ENCODE measurements around the gene TMEM198. TPM values are rescaled to one million over a fixed set of nuclear protein-coding genes. Genes with fewer than 3 reads are reported as not detected.

The TMEM198 gene
- total RNA-seq, 1 donor from 2014 or later = 1.5 TPM

DNA sequence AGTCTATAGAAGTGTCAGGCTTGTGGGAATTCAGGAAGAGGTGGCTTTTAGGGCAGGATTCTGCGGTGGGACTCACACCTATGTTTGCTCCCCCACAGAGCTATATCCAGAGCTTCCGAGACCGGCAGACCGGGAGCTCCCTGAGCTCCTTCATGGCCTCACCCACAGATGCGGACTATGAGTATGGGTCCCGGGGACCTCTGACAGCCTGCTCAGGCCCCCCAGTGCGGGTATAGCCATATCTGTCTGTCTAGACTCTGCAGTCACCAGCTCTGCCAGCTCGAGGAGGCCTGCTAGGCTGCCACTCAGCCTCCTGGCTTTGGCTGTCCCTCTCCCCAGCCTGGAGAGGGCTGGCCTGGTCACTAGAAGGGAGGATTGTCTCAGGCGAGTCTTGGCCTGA lies 5.8 kb downstream of the TMEM198 start:
- Histone ChIP-seq H3K27me3 (no peaks in the 10 kb centered on the region), H3K36me3 (no peaks in the 10 kb centered on the region), H3K9me3 (no peaks in the 10 kb centered on the region), H3K4me3 (no peak overlapping the region), H3K27ac (no peak overlapping the region), H3K4me1 (peaks cover 25% of the 10 kb centered on the region)
- TF ChIP-seq POLR2A (IDR thresholded peaks at IDR 0.05) = no peak
- no peak for TF ChIP-seq POLR2AphosphoS5 (IDR thresholded peaks at IDR 0.05; ENCODE audit: insufficient read depth in 1 of 2, low read depth in 1 of 2)
- TF ChIP-seq, protein P1, sequence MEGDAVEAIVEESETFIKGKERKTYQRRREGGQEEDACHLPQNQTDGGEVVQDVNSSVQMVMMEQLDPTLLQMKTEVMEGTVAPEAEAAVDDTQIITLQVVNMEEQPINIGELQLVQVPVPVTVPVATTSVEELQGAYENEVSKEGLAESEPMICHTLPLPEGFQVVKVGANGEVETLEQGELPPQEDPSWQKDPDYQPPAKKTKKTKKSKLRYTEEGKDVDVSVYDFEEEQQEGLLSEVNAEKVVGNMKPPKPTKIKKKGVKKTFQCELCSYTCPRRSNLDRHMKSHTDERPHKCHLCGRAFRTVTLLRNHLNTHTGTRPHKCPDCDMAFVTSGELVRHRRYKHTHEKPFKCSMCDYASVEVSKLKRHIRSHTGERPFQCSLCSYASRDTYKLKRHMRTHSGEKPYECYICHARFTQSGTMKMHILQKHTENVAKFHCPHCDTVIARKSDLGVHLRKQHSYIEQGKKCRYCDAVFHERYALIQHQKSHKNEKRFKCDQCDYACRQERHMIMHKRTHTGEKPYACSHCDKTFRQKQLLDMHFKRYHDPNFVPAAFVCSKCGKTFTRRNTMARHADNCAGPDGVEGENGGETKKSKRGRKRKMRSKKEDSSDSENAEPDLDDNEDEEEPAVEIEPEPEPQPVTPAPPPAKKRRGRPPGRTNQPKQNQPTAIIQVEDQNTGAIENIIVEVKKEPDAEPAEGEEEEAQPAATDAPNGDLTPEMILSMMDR (IDR thresholded peaks at IDR 0.05) = no peak
- intact Hi-C loops (cut with DNase I) = no loop called here
- DNase-seq (ENCODE audit: extremely low spot score in 2 of 2) = no peak

DNA sequence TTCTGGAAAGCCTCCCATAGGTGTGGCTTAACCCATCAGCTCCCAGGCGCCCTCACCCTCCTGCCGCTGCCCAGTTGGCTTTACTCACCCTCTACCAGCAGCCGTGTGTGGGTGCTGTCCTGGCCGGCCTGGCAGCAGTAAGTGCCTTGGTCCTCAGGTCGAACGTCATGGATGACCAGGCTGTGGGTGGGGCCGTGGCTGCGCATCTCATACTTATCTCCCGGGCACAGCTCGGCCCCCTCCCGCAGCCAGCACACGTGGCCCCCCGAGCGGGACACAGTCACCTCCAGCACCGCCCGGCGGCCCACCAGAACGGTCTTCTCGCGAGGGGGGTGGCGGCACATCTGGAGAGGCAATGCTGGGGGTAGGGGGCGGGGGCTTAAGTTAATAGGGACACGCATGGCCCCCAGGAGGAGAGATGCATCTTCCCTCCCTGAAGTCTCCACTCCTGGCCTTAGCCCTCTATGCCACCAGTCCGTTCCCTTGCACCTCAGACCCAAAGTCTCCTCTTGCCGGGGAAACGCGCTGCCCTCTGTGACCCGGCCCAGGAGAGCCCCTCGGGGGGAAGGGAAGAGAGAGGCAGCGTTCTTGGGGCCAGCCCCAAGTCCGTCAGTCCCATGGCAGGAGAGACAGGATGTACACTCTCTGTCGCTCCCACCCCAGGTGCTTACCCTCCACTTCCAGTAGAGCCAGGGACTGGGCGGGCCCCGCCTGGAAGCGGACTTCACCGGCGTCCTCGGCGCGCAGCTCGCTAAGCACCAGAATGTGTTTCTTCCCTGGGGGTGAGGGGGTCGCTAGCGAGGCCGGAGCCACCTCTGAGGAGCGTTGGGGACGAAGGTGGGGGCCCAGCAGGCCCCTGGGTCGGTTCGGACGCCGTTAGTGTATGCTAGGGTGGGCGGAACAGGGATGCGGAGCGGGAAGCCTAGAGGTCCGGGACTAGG lies 7.9 kb downstream of the TMEM198 start:
- H3K27me3 ChIP-seq = no peaks in the 10 kb centered on the region
- H3K9me3 ChIP-seq = no peaks in the 10 kb centered on the region
- no peaks in the 10 kb centered on the region for H3K36me3 ChIP-seq
- peaks cover 23% of the 10 kb centered on the region for H3K4me1 ChIP-seq
- DNase-seq (ENCODE audit: extremely low spot score in 2 of 2) = no peak
- H3K27ac ChIP-seq = no peak overlapping the region
- intact Hi-C loops (cut with DNase I) = no loop called here
- H3K4me3 ChIP-seq = peak overlapping the region; percentile 53 to 69
- peak in 1 of 2 donors; percentile 21 for TF ChIP-seq POLR2AphosphoS5 (IDR thresholded peaks at IDR 0.05; ENCODE audit: insufficient read depth in 1 of 2, low read depth in 1 of 2)
- TF ChIP-seq, protein P1 (IDR thresholded peaks at IDR 0.05) = no peak
- no peak for TF ChIP-seq POLR2A (IDR thresholded peaks at IDR 0.05)

DNA sequence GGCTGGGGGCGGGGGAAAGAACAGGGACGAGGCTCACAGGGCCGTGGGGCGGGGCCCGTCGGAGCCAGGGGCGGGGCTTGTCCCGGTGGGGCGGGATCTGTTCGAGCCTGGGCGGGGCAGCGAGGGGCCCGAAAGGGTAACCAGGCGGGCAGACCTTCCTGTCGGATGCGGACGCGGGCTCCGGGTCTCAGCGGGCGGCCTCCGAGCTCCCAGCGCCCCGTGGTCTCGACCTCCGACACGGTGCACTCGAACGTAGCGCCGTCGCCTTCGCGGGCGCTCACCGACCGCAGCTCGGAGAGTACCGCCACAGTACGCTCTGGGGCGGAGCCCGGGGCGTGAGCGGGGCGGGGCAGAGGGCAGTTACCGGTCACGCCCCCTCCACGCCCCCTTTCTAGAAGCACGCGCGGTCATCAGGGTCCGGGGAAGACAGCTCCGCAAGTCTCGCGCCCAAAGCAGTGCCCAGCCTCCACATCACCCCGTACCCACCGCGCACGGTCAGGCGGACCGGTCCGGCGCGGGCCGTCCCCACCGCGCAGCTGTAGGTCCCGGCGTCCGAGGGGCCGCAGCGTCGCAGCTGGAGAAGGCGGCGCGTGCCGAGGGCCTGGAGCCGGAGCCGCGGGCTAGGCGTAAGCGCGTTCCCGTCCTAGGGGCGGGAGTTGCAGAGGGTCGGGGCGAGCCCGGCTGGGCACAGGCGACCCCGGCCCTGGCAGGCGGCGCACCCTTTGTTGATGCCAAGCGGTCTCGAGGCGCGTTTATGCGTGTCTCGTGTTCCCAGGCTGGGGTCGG lies 8.7 kb downstream of the TMEM198 start:
- no peak for DNase-seq (ENCODE audit: extremely low spot score in 2 of 2)
- peak overlapping the region; percentile 27 for H3K27ac ChIP-seq
- H3K4me3 ChIP-seq = peak overlapping the region; percentile 53 to 69
- TF ChIP-seq POLR2AphosphoS5 (IDR thresholded peaks at IDR 0.05; ENCODE audit: insufficient read depth in 1 of 2, low read depth in 1 of 2) = peak; percentile 38 to 73
- TF ChIP-seq POLR2A (IDR thresholded peaks at IDR 0.05) = no peak
- peaks cover 23% of the 10 kb centered on the region for H3K4me1 ChIP-seq
- intact Hi-C loops (cut with DNase I) = no loop called here
- H3K27me3 ChIP-seq = no peaks in the 10 kb centered on the region
- no peaks in the 10 kb centered on the region for H3K36me3 ChIP-seq
- no peaks in the 10 kb centered on the region for H3K9me3 ChIP-seq

DNA sequence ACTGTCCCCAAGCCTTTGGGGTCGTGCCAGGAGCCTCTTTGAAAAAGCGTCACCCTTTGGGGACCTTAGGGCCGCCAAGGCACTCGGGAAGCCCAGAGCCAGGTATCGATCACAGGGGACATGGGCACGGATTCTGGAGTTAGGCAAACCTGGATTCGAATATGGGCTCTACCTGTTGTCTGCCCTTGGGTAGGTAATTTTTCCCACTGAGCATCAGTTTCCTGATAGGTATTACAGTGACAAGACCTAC lies 9.3 kb downstream of the TMEM198 start:
- no peaks in the 10 kb centered on the region for H3K9me3 ChIP-seq
- no peaks in the 10 kb centered on the region for H3K27me3 ChIP-seq
- no peak for TF ChIP-seq POLR2A (IDR thresholded peaks at IDR 0.05)
- TF ChIP-seq, protein P1 (IDR thresholded peaks at IDR 0.05) = no peak
- no peak for DNase-seq (ENCODE audit: extremely low spot score in 2 of 2)
- intact Hi-C loops (cut with DNase I) = no loop called here
- H3K27ac ChIP-seq = peak overlapping the region; percentile 27
- peak overlapping the region; percentile 53 to 69 for H3K4me3 ChIP-seq
- H3K36me3 ChIP-seq = no peaks in the 10 kb centered on the region
- H3K4me1 ChIP-seq = peaks cover 23% of the 10 kb centered on the region

DNA sequence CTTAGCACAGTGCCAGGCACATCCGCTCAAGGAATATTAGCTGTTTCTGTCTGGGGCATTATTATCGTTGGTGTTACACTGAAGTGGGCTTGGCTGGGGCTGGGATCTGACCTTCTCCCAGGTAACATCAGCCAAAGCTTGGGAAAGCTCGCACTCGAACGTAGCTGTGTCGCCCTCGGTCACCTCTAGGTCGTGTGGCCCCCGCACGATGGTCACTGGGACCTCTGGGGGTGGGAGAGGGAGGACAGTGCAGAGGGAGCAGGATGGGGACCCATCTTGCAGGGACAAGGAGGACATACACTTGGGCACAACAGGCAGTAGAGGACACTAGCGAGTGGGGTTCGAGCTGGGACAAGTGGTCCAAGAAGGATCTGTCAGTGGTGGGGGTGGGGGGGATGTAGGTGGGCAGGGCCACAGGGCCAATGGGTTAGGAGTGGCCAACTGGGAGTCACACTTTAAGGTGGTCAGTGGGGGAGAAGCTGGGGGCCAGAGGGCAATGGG lies 9.7 kb downstream of the TMEM198 start:
- TF ChIP-seq, protein P1 (IDR thresholded peaks at IDR 0.05) = no peak
- TF ChIP-seq POLR2A (IDR thresholded peaks at IDR 0.05) = no peak
- TF ChIP-seq POLR2AphosphoS5 (IDR thresholded peaks at IDR 0.05; ENCODE audit: insufficient read depth in 1 of 2, low read depth in 1 of 2) = no peak
- intact Hi-C loops (cut with DNase I) = no loop called here
- Histone ChIP-seq H3K4me3 (no peak overlapping the region), H3K4me1 (peaks cover 23% of the 10 kb centered on the region), H3K27me3 (no peaks in the 10 kb centered on the region), H3K9me3 (no peaks in the 10 kb centered on the region), H3K27ac (no peak overlapping the region), H3K36me3 (no peaks in the 10 kb centered on the region)
- no peak for DNase-seq (ENCODE audit: extremely low spot score in 2 of 2)

Measured in vagina (tissue), 2 donors.